PC-3 (cell line): ENCODE results near the gene KRT5.

Experiments used
- EZH2 ChIP-seq: fragments of 300-600 bp; sonication (generic); IDR thresholded peaks from one replicate; pipeline ENCODE4 v1.6.1; 2017; ENCODE audit warnings: antibody characterized with exemption, mild to moderate bottlenecking, low read length; ENCODE audit not compliant: unreplicated experiment
- EZH2phosphoT487 ChIP-seq: fragments of 300-600 bp; sonication (generic); IDR thresholded peaks from 2 replicates; pipeline ENCODE4 v1.6.1; 2018; ENCODE audit warnings: mild to moderate bottlenecking, antibody characterized with exemption, low read length, borderline replicate concordance
- TF ChIP-seq, protein P1 (sequence below): fragments of 300-600 bp; sonication (generic); conservative IDR thresholded peaks from 2 replicates; pipeline ENCODE4 v1.5.1; 2017; ENCODE audit warnings: antibody characterized with exemption, low read depth, mild to moderate bottlenecking, low read length

DNA sequence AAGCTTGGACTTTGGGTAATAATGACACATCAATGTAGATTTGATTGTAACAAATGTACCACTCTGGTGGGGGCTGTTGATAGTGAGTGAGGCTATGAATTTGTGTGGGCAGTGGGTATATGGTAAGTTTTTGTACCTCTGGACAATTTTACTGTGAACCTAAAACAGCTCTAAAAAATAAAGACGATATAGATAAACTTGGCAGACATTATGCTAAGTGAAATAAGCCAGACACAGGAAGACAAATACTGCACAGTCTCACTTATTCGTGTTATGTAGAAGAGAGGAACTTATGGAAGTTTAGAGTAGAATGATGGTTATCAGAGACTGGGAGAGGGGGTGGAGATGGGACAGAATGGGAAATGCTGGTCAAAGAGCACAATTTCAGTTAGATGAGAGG, 55.3 kb downstream of the KRT5 start:
- TF ChIP-seq EZH2 = no peak
- TF ChIP-seq, protein P1, sequence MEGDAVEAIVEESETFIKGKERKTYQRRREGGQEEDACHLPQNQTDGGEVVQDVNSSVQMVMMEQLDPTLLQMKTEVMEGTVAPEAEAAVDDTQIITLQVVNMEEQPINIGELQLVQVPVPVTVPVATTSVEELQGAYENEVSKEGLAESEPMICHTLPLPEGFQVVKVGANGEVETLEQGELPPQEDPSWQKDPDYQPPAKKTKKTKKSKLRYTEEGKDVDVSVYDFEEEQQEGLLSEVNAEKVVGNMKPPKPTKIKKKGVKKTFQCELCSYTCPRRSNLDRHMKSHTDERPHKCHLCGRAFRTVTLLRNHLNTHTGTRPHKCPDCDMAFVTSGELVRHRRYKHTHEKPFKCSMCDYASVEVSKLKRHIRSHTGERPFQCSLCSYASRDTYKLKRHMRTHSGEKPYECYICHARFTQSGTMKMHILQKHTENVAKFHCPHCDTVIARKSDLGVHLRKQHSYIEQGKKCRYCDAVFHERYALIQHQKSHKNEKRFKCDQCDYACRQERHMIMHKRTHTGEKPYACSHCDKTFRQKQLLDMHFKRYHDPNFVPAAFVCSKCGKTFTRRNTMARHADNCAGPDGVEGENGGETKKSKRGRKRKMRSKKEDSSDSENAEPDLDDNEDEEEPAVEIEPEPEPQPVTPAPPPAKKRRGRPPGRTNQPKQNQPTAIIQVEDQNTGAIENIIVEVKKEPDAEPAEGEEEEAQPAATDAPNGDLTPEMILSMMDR = no peak
- TF ChIP-seq EZH2phosphoT487 = no peak
